Activated CD4-positive, alpha-beta T cell treated with anti-CD3 and anti-CD28 coated beads for 36 hours (primary cell): ENCODE measurements around the gene ANKS3. TPM values are rescaled to one million over a fixed set of nuclear protein-coding genes. Genes with fewer than 3 reads are reported as not detected.

Source experiments
- ATAC-seq: fragments of 200-7000 bp; cut with Tn5 transposase; one replicate; pipeline ENCODE4 v1.10.0; 2021; ENCODE audit warnings: mild to moderate bottlenecking, moderate library complexity
- CTCF ChIA-PET: fragments of 350-600 bp; sonication (Branson Sonifier 250); formaldehyde crosslinking; loops from one replicate; lab custom pipeline; 2021; ENCODE audit warnings: antibody characterized with exemption; lab: Charles Lee
- POLR2A ChIA-PET: fragments of 350-600 bp; sonication (Branson Sonifier 250); formaldehyde crosslinking; loops from one replicate; lab custom pipeline; 2021; ENCODE audit warnings: antibody characterized with exemption, inconsistent platforms; lab: Charles Lee
- DNase-seq: peaks from one replicate; pipeline ENCODE4 v3.0.0-alpha.2; 2020
- H3K27ac Mint-ChIP-seq: one replicate; pipeline ENCODE4 v1.8.0; 2021; ENCODE audit warnings: mixed read lengths
- H3K27me3 Mint-ChIP-seq: one replicate; pipeline ENCODE4 v1.8.0; 2021; ENCODE audit warnings: mixed read lengths
- H3K36me3 Mint-ChIP-seq: one replicate; pipeline ENCODE4 v1.8.0; 2021; ENCODE audit warnings: low read depth, mixed read lengths
- H3K4me1 Mint-ChIP-seq: one replicate; pipeline ENCODE4 v1.8.0; 2021; ENCODE audit warnings: mixed read lengths
- H3K4me3 Mint-ChIP-seq: one replicate; pipeline ENCODE4 v1.8.0; 2021; ENCODE audit warnings: mild to moderate bottlenecking, moderate library complexity, mixed read lengths
- H3K9me3 Mint-ChIP-seq: one replicate; pipeline ENCODE4 v1.8.0; 2021; ENCODE audit warnings: low read depth, mixed read lengths
- intact Hi-C, 2 experiments: fragments of 100-400 bp; cut with DNase I in 1 of 2; cut with micrococcal nuclease in 1 of 2; formaldehyde crosslinking; loops; one replicate each; pipeline versions ENCODE4 v1.14.2 to v1.15.1; 2022 to 2024; cut with DNase I, micrococcal nuclease
- total RNA-seq, 2 experiments: library from RNA; stranded (reverse); gene quantifications; one replicate each; pipeline ENCODE4 v1.2.3, GENCODE V29; 2021

The ANKS3 gene
- total RNA-seq, 2 experiments from 2014 or later: 12.1 to 14.1 TPM

- DNase-seq: no peak
- no peak for ATAC-seq
- ChIA-PET CTCF (interaction anchor here (1.4 kb wide), 1 partner anchor 101 kb away, joined by 3 read pairs; no protein-coding TSS in a partner anchor), POLR2A (no interaction called here)
- intact Hi-C loops: no loop called here
- Mint-ChIP-seq H3K4me1 (no peaks in the 10 kb centered on the region), H3K27ac (no peak overlapping the region), H3K36me3 (peaks cover 22% of the 10 kb centered on the region), H3K9me3 (no peaks in the 10 kb centered on the region), H3K27me3 (no peaks in the 10 kb centered on the region), H3K4me3 (no peak overlapping the region)
Measured at GRCh38 chr16:4724661-4725270, 9.3 kb downstream of the ANKS3 start.

- POLR2A ChIA-PET: no interaction called here
Measured at GRCh38 chr16:4723071-4723767, 10.9 kb downstream of the ANKS3 start.

GRCh38 chr16:4718466-4718865 is 15.6 kb downstream of the ANKS3 start:
- Mint-ChIP-seq H3K9me3 (no peaks in the 10 kb centered on the region), H3K4me1 (no peaks in the 10 kb centered on the region), H3K4me3 (no peak overlapping the region), H3K27me3 (no peaks in the 10 kb centered on the region), H3K27ac (no peak overlapping the region), H3K36me3 (peaks cover 10% of the 10 kb centered on the region)
- POLR2A ChIA-PET: no interaction called here
- DNase-seq: no peak
- CTCF ChIA-PET: interaction anchor here (0.6 kb wide), 1 partner anchor 19 kb away, joined by 3 read pairs; no protein-coding TSS in a partner anchor
- no peak for ATAC-seq
- intact Hi-C loops: no loop called here

More at GRCh38 chr16:4723071-4723767, 10.9 kb downstream of the ANKS3 start:
- CTCF ChIA-PET: interaction anchor here (1.4 kb wide), 1 partner anchor 100 kb away, joined by 3 read pairs; no protein-coding TSS in a partner anchor
- intact Hi-C loops: no loop called here
- Mint-ChIP-seq H3K4me3 (no peak overlapping the region), H3K27ac (no peak overlapping the region), H3K4me1 (no peaks in the 10 kb centered on the region), H3K9me3 (no peaks in the 10 kb centered on the region), H3K36me3 (peaks cover 14% of the 10 kb centered on the region), H3K27me3 (no peaks in the 10 kb centered on the region)
- ATAC-seq (no peak), DNase-seq (no peak)

- H3K27me3 Mint-ChIP-seq: no peaks in the 10 kb centered on the region
- H3K36me3 Mint-ChIP-seq: peaks cover 13% of the 10 kb centered on the region
- H3K9me3 Mint-ChIP-seq: no peaks in the 10 kb centered on the region
- no peak for ATAC-seq
- no peaks in the 10 kb centered on the region for H3K4me1 Mint-ChIP-seq
- no peak for DNase-seq
- ChIA-PET CTCF (no interaction called here), POLR2A (no interaction called here)
- H3K4me3 Mint-ChIP-seq: no peak overlapping the region
- intact Hi-C loops: no loop called here
- H3K27ac Mint-ChIP-seq: no peak overlapping the region
Measured at GRCh38 chr16:4714996-4715395, 19.1 kb downstream of the ANKS3 start.

GRCh38 chr16:4713663-4714501 is 20.2 kb downstream of the ANKS3 start:
- intact Hi-C loops: no loop called here
- DNase-seq (no peak), ATAC-seq (no peak)
- Mint-ChIP-seq H3K9me3 (no peaks in the 10 kb centered on the region), H3K27me3 (no peaks in the 10 kb centered on the region), H3K27ac (no peak overlapping the region), H3K36me3 (peaks cover 19% of the 10 kb centered on the region), H3K4me1 (no peaks in the 10 kb centered on the region), H3K4me3 (no peak overlapping the region)
- ChIA-PET CTCF (interaction anchor here (0.6 to 1.0 kb wide), 2 partner anchors 25 to 98 kb away, joined by 3 read pairs; no protein-coding TSS in a partner anchor), POLR2A (no interaction called here)

- H3K4me1 Mint-ChIP-seq: no peaks in the 10 kb centered on the region
- no peak overlapping the region for H3K4me3 Mint-ChIP-seq
- H3K27ac Mint-ChIP-seq: no peak overlapping the region
- ChIA-PET POLR2A (no interaction called here), CTCF (interaction anchor here (0.7 to 1.5 kb wide), 2 partner anchors 14 to 411 kb away, joined by 4 to 5 read pairs; no protein-coding TSS in a partner anchor)
- no peaks in the 10 kb centered on the region for H3K9me3 Mint-ChIP-seq
- H3K36me3 Mint-ChIP-seq: peaks cover 26% of the 10 kb centered on the region
- no peaks in the 10 kb centered on the region for H3K27me3 Mint-ChIP-seq
- no peak for ATAC-seq
- intact Hi-C loops: no loop called here
- no peak for DNase-seq
Measured at GRCh38 chr16:4709481-4709880, 24.6 kb downstream of the ANKS3 start.

GRCh38 chr16:4706871-4707270 is 27.2 kb downstream of the ANKS3 start:
- Mint-ChIP-seq H3K4me1 (no peaks in the 10 kb centered on the region), H3K27ac (no peak overlapping the region), H3K27me3 (no peaks in the 10 kb centered on the region), H3K9me3 (no peaks in the 10 kb centered on the region), H3K36me3 (peaks cover 24% of the 10 kb centered on the region), H3K4me3 (no peak overlapping the region)
- ChIA-PET POLR2A (interaction anchor here (0.6 kb wide), 2 partner anchors 30 to 182 kb away, joined by 3 to 6 read pairs; no protein-coding TSS in a partner anchor), CTCF (interaction anchor here (1.0 kb wide), 1 partner anchor 65 kb away, joined by 3 read pairs; no protein-coding TSS in a partner anchor)
- ATAC-seq (no peak), DNase-seq (no peak)
- intact Hi-C loops: no loop called here

- H3K27me3 Mint-ChIP-seq: no peaks in the 10 kb centered on the region
- no peak overlapping the region for H3K4me3 Mint-ChIP-seq
- peaks cover 21% of the 10 kb centered on the region for H3K36me3 Mint-ChIP-seq
- POLR2A ChIA-PET: no interaction called here
- DNase-seq (no peak), ATAC-seq (no peak)
- H3K9me3 Mint-ChIP-seq: no peaks in the 10 kb centered on the region
- intact Hi-C loops: no loop called here
- CTCF ChIA-PET: interaction anchor here (1.1 kb wide), 1 partner anchor 156 kb away, joined by 3 read pairs; no protein-coding TSS in a partner anchor
- peaks cover 5% of the 10 kb centered on the region for H3K4me1 Mint-ChIP-seq
- no peak overlapping the region for H3K27ac Mint-ChIP-seq
Measured at GRCh38 chr16:4704913-4705312, 29.2 kb downstream of the ANKS3 start.

- intact Hi-C loops: no loop called here
- Mint-ChIP-seq H3K36me3 (peaks cover 21% of the 10 kb centered on the region), H3K4me3 (no peak overlapping the region), H3K9me3 (no peaks in the 10 kb centered on the region), H3K27ac (no peak overlapping the region), H3K27me3 (no peaks in the 10 kb centered on the region), H3K4me1 (peaks cover 8% of the 10 kb centered on the region)
- no peak for DNase-seq
- ATAC-seq: no peak
- CTCF ChIA-PET: interaction anchor here (1.1 kb wide), 1 partner anchor 156 kb away, joined by 3 read pairs; no protein-coding TSS in a partner anchor
- POLR2A ChIA-PET: no interaction called here
Measured at GRCh38 chr16:4704491-4704890, 29.6 kb downstream of the ANKS3 start.

GRCh38 chr16:4703906-4704305 is 30.2 kb downstream of the ANKS3 start:
- POLR2A ChIA-PET: no interaction called here
- Mint-ChIP-seq H3K4me1 (peaks cover 8% of the 10 kb centered on the region), H3K4me3 (no peak overlapping the region), H3K9me3 (no peaks in the 10 kb centered on the region), H3K27me3 (no peaks in the 10 kb centered on the region), H3K36me3 (peaks cover 21% of the 10 kb centered on the region), H3K27ac (no peak overlapping the region)
- CTCF ChIA-PET: no interaction called here
- intact Hi-C loops: no loop called here
- DNase-seq: no peak
- ATAC-seq: no peak

GRCh38 chr16:4702466-4702808 is 31.6 kb downstream of the ANKS3 start:
- H3K4me3 Mint-ChIP-seq: no peak overlapping the region
- no peaks in the 10 kb centered on the region for H3K27me3 Mint-ChIP-seq
- DNase-seq: no peak
- no peak for ATAC-seq
- peaks cover 8% of the 10 kb centered on the region for H3K4me1 Mint-ChIP-seq
- no peak overlapping the region for H3K27ac Mint-ChIP-seq
- peaks cover 17% of the 10 kb centered on the region for H3K36me3 Mint-ChIP-seq
- H3K9me3 Mint-ChIP-seq: no peaks in the 10 kb centered on the region
- POLR2A ChIA-PET: no interaction called here
- CTCF ChIA-PET: no interaction called here
- intact Hi-C loops: no loop called here
